Body of pancreas (tissue), 4 donors: Measurements from ENCODE around the gene POLE4.

ENCODE experiments used
- POLR2A ChIP-seq, 3 donors: fragments of 450-650 bp; IDR thresholded peaks; one replicate each; pipeline ENCODE4 v1.6.1; 2016; ENCODE audit warnings: antibody characterized with exemption in 3 of 3, mild to moderate bottlenecking in 2 of 3
- TF ChIP-seq, protein P1 (sequence below), 7 experiments: fragments of 450-650 bp in 4 of 7; fragments of 200-600 bp in 3 of 7; sonication (generic) in 3 of 7; IDR thresholded peaks; one replicate each; pipeline ENCODE4 v1.5.1; 2016 to 2019; ENCODE audit warnings: antibody characterized with exemption in 7 of 7

DNA sequence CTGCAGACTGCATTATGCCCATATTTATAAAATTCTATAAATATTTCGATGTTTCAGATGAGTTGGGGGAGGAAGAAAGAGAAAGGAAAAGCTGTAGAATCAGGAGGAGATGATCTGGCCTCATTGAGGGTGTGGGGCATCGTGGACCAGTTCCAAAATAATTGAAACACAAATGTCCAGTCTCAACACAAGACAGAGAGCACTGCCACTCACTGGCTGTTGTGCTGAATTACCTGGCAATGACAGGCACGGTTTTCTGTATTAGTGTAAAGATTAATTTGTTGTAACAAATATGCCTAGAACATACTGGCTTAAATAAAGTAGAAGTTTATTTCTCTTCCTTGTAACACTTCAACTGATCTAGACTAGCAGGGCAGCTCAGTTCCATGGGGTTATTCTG lies 24.1 kb downstream of the POLE4 start:
- TF ChIP-seq, protein P1, sequence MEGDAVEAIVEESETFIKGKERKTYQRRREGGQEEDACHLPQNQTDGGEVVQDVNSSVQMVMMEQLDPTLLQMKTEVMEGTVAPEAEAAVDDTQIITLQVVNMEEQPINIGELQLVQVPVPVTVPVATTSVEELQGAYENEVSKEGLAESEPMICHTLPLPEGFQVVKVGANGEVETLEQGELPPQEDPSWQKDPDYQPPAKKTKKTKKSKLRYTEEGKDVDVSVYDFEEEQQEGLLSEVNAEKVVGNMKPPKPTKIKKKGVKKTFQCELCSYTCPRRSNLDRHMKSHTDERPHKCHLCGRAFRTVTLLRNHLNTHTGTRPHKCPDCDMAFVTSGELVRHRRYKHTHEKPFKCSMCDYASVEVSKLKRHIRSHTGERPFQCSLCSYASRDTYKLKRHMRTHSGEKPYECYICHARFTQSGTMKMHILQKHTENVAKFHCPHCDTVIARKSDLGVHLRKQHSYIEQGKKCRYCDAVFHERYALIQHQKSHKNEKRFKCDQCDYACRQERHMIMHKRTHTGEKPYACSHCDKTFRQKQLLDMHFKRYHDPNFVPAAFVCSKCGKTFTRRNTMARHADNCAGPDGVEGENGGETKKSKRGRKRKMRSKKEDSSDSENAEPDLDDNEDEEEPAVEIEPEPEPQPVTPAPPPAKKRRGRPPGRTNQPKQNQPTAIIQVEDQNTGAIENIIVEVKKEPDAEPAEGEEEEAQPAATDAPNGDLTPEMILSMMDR (IDR thresholded peaks at IDR 0.05) = no peak
- TF ChIP-seq POLR2A (IDR thresholded peaks at IDR 0.05) = no peak
